ENCODE data around the gene TTBK2. TPM values are rescaled to one million over a fixed set of nuclear protein-coding genes. Genes with fewer than 3 reads are reported as not detected.

Gene TTBK2
- total RNA-seq, 1 experiment from 2014 or later = 10.6 TPM

DNA sequence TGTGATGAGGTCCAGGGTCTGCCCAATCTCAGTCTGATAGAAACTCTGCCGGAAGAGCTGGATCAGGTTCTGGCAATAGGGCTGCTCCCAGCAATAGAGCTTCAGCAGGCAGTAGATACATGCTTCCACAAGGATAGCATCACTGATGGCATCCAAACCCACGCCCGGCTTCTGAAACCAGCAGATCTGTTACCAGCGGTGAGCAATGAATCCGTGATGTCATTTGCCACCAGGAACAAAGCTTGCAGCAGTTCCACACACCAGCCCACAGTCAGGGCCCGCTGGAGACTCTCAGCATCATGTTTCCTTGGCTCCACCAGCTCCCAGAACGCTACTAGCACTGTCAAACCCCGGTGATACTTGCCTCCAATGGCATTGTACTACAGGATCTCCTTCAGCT is 19.3 kb upstream of the TTBK2 start:
- no TSS peak for BruUV-seq (replicated peaks)
- no peak overlapping the region for H2AFZ ChIP-seq (ENCODE audit: low read depth, low read length, poor library complexity, severe bottlenecking)
- ChIA-PET RAD21 (ENCODE audit: low non-redundant PET in 1 of 2, low total read pairs in 2 of 2, uncharacterized antibody in 2 of 2, unreplicated experiment in 2 of 2) (no interaction called here), CTCF (no interaction called here), POLR2A (no interaction called here)
- no peaks in the 10 kb centered on the region for H3K27me3 ChIP-seq (ENCODE audit: insufficient read depth, low read length)
- no peak overlapping the region for H3K27ac ChIP-seq (ENCODE audit: low read depth, low read length)
- H3K4me3 ChIP-seq (replicated peaks in 1 of 2; ENCODE audit: low read depth in 1 of 2, low read length in 2 of 2) = no peak overlapping the region
- no peak for DNase-seq (ENCODE audit: low read depth, low spot score)
- H3K9me3 ChIP-seq (ENCODE audit: control insufficient read depth in 1 of 2, insufficient read depth in 1 of 2, low read depth in 1 of 2, low read length in 2 of 2) = no peaks in the 10 kb centered on the region
- peaks cover 2 to 8% of the 10 kb centered on the region in 2 experiments; a peak in 2 of 4 replicates for H3K36me3 ChIP-seq (ENCODE audit: control insufficient read depth in 1 of 2, insufficient read depth in 2 of 2, low read length in 2 of 2)
- no peaks in the 10 kb centered on the region for H3K9me2 ChIP-seq (ENCODE audit: insufficient read depth)
- H3K4me2 ChIP-seq (ENCODE audit: low read length) = no peak overlapping the region
- no peaks in the 10 kb centered on the region for H3K4me1 ChIP-seq (ENCODE audit: control insufficient read depth in 1 of 2, insufficient read depth in 2 of 2, low read length in 2 of 2)
- intact Hi-C loops (cut with micrococcal nuclease) = no loop called here
- ATAC-seq = no peak
- H4K20me1 ChIP-seq (ENCODE audit: insufficient read depth) = no peaks in the 10 kb centered on the region
- H3K79me2 ChIP-seq (ENCODE audit: insufficient read depth, low read length) = no peaks in the 10 kb centered on the region
- TF ChIP-seq, protein P1, sequence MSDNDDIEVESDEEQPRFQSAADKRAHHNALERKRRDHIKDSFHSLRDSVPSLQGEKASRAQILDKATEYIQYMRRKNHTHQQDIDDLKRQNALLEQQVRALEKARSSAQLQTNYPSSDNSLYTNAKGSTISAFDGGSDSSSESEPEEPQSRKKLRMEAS (IDR thresholded peaks at IDR 0.05) = no peak
- TF ChIP-seq, protein P2, sequence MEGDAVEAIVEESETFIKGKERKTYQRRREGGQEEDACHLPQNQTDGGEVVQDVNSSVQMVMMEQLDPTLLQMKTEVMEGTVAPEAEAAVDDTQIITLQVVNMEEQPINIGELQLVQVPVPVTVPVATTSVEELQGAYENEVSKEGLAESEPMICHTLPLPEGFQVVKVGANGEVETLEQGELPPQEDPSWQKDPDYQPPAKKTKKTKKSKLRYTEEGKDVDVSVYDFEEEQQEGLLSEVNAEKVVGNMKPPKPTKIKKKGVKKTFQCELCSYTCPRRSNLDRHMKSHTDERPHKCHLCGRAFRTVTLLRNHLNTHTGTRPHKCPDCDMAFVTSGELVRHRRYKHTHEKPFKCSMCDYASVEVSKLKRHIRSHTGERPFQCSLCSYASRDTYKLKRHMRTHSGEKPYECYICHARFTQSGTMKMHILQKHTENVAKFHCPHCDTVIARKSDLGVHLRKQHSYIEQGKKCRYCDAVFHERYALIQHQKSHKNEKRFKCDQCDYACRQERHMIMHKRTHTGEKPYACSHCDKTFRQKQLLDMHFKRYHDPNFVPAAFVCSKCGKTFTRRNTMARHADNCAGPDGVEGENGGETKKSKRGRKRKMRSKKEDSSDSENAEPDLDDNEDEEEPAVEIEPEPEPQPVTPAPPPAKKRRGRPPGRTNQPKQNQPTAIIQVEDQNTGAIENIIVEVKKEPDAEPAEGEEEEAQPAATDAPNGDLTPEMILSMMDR (IDR thresholded peaks at IDR 0.05 in 2 of 3, conservative IDR thresholded peaks at IDR 0.05 in 1 of 3; ENCODE audit: borderline replicate concordance in 1 of 3, insufficient read depth in 1 of 3, low read depth in 2 of 3, low read length in 2 of 3) = no peak
- no peak for TF ChIP-seq FOSL1 (IDR thresholded peaks at IDR 0.05; ENCODE audit: low read depth)
- H3K9ac ChIP-seq (ENCODE audit: low read length) = no peak overlapping the region

DNA sequence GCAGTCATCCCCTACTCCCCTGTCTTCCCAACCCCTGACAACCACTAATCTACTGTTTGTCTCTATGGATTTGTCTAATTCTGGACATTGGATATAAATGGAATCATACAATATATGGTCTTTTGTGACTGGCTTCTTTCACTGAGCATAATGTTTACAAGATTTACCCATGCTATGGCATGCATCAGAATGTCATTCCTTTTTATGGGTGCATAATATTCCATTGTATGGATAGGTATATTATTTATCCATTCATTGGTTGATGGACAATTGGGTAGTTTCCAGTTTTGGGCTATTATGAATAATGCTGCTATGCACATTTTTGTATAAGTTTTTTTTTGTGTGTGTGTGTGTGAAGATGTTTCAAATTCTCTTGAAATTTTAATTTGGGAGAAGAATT is 16.6 kb upstream of the TTBK2 start:
- ChIA-PET POLR2A (no interaction called here), RAD21 (ENCODE audit: low non-redundant PET in 1 of 2, low total read pairs in 2 of 2, uncharacterized antibody in 2 of 2, unreplicated experiment in 2 of 2) (no interaction called here), CTCF (no interaction called here)
- ATAC-seq (no peak), DNase-seq (ENCODE audit: low read depth, low spot score) (no peak)
- H3K9ac ChIP-seq (ENCODE audit: low read length) = no peak overlapping the region
- no peaks in the 10 kb centered on the region for H3K36me3 ChIP-seq (ENCODE audit: control insufficient read depth in 1 of 2, insufficient read depth in 2 of 2, low read length in 2 of 2)
- H3K4me3 ChIP-seq (replicated peaks in 1 of 2; ENCODE audit: low read depth in 1 of 2, low read length in 2 of 2) = no peak overlapping the region
- no TSS peak for BruUV-seq (replicated peaks)
- H3K27ac ChIP-seq (ENCODE audit: low read depth, low read length) = no peak overlapping the region
- TF ChIP-seq FOSL1 (IDR thresholded peaks at IDR 0.05; ENCODE audit: low read depth) = no peak
- TF ChIP-seq, protein P3, sequence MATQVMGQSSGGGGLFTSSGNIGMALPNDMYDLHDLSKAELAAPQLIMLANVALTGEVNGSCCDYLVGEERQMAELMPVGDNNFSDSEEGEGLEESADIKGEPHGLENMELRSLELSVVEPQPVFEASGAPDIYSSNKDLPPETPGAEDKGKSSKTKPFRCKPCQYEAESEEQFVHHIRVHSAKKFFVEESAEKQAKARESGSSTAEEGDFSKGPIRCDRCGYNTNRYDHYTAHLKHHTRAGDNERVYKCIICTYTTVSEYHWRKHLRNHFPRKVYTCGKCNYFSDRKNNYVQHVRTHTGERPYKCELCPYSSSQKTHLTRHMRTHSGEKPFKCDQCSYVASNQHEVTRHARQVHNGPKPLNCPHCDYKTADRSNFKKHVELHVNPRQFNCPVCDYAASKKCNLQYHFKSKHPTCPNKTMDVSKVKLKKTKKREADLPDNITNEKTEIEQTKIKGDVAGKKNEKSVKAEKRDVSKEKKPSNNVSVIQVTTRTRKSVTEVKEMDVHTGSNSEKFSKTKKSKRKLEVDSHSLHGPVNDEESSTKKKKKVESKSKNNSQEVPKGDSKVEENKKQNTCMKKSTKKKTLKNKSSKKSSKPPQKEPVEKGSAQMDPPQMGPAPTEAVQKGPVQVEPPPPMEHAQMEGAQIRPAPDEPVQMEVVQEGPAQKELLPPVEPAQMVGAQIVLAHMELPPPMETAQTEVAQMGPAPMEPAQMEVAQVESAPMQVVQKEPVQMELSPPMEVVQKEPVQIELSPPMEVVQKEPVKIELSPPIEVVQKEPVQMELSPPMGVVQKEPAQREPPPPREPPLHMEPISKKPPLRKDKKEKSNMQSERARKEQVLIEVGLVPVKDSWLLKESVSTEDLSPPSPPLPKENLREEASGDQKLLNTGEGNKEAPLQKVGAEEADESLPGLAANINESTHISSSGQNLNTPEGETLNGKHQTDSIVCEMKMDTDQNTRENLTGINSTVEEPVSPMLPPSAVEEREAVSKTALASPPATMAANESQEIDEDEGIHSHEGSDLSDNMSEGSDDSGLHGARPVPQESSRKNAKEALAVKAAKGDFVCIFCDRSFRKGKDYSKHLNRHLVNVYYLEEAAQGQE (IDR thresholded peaks at IDR 0.05; ENCODE audit: low read depth) = no peak
- TF ChIP-seq EZH2 (IDR thresholded peaks at IDR 0.05) = no peak
- H2AFZ ChIP-seq (ENCODE audit: low read depth, low read length, poor library complexity, severe bottlenecking) = no peak overlapping the region
- no peaks in the 10 kb centered on the region for H3K79me2 ChIP-seq (ENCODE audit: insufficient read depth, low read length)
- no peaks in the 10 kb centered on the region for H3K9me3 ChIP-seq (ENCODE audit: control insufficient read depth in 1 of 2, insufficient read depth in 1 of 2, low read depth in 1 of 2, low read length in 2 of 2)
- no peaks in the 10 kb centered on the region for H3K27me3 ChIP-seq (ENCODE audit: insufficient read depth, low read length)
- H3K4me2 ChIP-seq (ENCODE audit: low read length) = no peak overlapping the region
- H3K9me2 ChIP-seq (ENCODE audit: insufficient read depth) = no peaks in the 10 kb centered on the region
- H4K20me1 ChIP-seq (ENCODE audit: insufficient read depth) = no peaks in the 10 kb centered on the region
- no peaks in the 10 kb centered on the region for H3K4me1 ChIP-seq (ENCODE audit: control insufficient read depth in 1 of 2, insufficient read depth in 2 of 2, low read length in 2 of 2)
- intact Hi-C loops (cut with micrococcal nuclease) = no loop called here
